GM12891 (cell line): ENCODE measurements around the gene ZNF865.

Source experiments
- POLR2A ChIP-seq: IDR thresholded peaks from 2 replicates; pipeline ENCODE4 v1.6.1; 2011; ENCODE audit warnings: low read depth, low read length, control low read depth
- POLR2AphosphoS5 ChIP-seq: IDR thresholded peaks from 2 replicates; pipeline ENCODE4 v1.6.1; 2011; ENCODE audit warnings: low read depth, low read length, control low read depth
- TAF1 ChIP-seq: IDR thresholded peaks from 2 replicates; pipeline ENCODE4 v1.6.1; 2011; ENCODE audit warnings: low read depth, low read length, control low read depth

- TF ChIP-seq POLR2AphosphoS5 (no peak), TAF1 (no peak), POLR2A (no peak)
Observed at GRCh38 chr19:55623561-55623960, 18.1 kb downstream of the ZNF865 start.
